GM19043 (cell line): ENCODE measurements around the gene KRT20.
"Not testable (repeated sequence)": the region's sequence is repeated elsewhere in the genome, so short reads cannot be mapped to it uniquely, and the experiment has no call there.

Experiments used
- ATAC-seq: cut with Tn5 transposase; IDR thresholded peaks from one replicate; pipeline ENCODE4 v1.9.1; 2021; ENCODE audit warnings: low read depth; ENCODE audit not compliant: unreplicated experiment

Gene KRT20, protein sequence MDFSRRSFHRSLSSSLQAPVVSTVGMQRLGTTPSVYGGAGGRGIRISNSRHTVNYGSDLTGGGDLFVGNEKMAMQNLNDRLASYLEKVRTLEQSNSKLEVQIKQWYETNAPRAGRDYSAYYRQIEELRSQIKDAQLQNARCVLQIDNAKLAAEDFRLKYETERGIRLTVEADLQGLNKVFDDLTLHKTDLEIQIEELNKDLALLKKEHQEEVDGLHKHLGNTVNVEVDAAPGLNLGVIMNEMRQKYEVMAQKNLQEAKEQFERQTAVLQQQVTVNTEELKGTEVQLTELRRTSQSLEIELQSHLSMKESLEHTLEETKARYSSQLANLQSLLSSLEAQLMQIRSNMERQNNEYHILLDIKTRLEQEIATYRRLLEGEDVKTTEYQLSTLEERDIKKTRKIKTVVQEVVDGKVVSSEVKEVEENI

DNA sequence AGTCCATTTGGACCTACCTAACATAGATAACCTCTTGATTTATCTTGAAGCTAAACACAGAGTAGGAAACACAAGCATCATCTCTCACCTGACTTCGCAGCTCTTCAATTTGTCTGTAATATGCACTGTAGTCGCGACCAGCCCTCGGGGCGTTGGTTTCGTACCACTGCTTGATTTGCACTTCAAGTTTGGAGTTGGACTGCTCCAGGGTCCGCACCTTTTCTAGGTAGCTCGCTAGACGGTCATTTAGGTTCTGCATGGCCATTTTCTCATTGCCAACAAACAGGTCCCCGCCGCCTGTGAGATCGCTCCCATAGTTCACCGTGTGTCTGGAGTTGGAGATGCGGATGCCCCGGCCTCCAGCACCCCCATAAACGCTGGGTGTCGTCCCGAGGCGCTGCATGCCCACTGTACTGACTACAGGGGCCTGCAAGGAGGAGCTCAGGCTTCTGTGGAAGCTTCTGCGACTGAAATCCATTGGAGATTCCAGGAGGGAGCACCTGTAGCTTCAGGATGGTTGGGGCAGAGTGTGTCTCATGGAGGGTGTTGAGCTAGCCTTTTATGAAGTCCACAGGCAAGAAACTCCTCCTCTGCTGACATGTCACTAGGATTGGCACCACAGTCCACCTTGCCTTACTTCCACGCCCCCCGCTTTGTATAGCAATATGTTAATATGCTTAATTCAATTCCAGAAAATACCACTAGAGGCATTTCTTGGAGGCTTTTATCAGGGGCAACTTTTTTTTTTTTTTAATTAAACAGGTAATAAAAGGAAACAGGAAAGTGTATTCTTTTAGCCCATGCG is at the start of gene KRT20:
TSS of gene KRT20 (minus strand) at position 535 of the 805 bp plus-strand sequence. CDS start at position 478, 57 bp downstream.
- ATAC-seq: no peak

DNA sequence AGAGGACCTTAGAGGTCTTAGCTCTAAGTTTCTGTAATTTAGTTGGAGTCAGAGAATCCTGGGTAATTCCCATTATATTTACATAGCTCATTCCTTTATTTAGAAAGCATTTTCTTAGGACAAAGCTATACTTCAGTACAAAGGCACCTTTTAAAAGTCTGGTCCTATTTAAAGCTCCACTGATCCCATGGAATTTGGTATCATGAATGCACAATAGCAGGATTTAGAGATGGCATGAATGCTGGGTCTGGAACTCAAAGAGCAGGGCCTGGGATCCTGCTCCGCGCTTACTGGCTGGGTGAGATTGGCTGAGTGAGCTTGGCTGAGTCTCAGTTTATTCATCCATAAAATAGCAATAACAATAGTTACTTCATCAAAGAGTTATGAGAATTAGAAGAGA is 47.6 kb upstream of the KRT20 start:
- ATAC-seq: no peak

DNA sequence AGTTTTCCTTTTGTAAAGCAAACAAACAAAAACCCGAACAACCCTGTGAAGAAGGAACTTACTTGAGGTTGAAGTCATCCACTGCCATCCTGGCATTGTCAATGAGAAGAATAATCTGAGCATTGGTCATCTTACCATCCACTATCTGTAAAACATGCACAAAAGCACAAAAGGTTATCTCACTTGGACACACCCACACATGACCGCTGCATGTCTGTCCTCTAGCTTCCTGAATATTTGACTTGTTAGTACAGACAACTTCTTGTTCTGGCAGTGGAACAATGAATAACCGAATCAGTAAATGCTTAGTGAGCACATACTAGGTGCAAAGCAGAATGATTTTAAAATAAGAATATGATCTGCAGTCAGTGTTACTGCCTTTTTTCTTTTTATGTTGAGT is 46.3 kb upstream of the KRT20 start:
- ATAC-seq: no peak

DNA sequence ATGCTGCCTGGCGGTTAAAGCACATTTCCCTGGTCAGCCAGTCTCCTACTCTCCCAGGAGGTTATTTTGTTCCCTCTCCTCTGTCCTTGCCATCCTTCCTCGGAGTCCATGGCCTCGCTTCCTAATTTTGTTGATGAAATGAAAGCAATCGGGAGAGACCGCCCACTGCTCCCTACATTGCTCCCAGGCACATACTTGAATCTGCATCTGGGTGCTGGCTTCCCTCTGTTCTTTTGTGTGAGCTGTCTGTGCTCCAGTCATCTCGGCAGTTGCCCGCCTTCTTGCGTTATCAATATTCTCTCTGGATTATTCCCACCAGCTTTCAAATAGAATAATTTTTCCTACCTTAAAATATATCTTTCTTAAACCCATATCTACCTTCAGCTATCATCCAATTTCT is 41.3 kb upstream of the KRT20 start:
- ATAC-seq: no peak

DNA sequence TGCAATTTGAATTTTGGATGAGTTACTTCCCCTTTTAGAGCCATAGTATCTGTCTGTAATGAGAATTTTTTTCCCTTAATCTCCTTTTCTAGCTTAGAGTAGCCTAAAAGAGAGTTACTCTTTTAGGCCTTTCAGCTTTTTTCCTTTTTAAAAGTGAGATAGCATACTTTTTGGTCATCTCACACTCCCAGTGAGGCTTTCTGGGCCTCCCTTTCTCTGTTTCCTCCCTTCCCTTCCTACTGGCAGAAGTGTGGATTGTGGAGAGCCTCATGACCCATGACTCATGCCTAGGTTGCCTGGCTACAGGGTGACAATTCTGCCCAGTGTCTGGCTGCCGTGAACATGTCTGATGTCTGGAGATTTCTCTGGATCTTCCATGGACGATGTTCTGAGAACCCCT is 37.2 kb upstream of the KRT20 start:
- ATAC-seq: no peak

DNA sequence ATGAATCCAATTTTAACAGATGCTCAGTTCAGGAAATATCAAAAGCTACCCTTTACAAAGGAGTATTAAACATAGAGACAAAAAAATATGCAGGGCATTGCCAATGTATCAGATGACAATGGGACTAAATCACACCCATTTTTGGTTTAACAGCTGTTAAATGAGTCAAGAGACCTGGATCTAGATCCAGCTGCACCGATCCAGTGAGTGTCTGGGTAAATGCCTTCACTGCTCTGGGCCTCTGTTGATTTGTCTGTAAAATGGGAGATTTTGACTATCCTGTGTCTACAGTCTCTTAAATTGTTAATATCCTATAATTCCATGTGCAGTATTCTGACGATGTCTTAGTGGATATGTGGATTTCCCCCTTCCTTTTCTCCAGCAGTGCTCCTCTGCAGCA is 36.0 kb upstream of the KRT20 start:
- ATAC-seq: no peak

DNA sequence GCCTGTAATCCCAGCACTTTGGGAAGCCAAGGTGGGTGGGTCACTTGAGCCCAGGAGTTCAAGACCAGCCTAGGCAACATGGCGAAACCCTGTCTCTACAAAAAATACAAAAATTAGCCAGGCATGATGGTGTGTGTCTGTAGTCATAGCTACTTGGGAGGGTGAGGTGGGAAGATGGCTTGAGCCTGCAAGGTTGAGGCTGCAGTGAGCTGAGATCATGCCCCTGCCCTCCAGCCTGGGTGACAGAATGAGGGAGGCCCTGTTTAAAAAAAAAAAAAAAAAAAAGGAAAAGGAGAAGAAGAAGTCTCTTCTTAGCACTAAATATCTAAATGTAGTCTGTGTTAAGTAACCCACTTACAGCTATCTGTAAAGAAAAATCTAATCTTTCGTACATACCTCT is 32.1 kb upstream of the KRT20 start:
- not testable (repeated sequence) for ATAC-seq

DNA sequence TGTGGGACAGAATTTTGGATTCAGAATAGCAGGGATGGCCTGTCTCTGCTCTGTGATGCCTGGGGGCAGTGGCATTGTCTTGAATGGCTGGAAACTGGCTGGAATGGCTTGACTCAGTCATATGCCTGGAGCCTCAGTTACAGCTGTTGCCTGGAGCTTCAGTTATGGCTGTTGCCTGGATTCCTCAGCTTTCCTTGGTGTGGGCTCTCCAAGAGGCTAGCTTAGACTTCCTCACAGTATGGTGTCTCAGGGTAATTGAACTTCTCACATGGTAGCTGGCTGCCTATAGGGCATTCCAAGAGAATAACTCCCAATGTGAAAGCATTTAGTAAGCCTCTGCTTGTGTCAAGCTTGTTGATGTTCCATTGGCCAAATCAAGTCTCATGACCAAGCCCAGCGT is 31.3 kb upstream of the KRT20 start:
- ATAC-seq: no peak

DNA sequence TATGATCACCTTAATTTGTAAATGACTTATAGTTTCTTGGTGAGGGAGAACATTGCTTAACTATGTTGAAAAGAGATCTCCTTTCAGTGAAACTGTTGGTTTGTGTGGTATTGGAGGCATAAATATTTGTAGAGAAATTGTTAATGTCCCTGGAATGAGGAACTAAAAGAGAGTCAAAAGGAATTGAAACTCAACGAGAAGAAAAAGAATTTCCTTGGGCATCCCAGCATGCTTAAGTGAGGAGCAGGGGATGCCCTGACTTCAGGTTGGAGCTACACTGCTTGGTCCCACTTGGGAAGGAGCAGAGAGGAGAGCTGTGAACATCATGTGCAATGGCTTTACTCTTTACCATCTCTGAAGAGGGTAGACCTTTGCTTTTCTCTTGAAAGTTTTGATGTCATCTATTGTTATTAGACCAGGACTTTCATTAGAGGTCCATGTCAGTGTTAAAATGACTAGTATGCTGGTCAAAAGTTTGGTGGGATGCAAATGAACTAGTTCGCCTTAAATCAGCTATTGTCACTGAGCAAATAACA is 30.7 kb upstream of the KRT20 start:
- ATAC-seq: no peak

DNA sequence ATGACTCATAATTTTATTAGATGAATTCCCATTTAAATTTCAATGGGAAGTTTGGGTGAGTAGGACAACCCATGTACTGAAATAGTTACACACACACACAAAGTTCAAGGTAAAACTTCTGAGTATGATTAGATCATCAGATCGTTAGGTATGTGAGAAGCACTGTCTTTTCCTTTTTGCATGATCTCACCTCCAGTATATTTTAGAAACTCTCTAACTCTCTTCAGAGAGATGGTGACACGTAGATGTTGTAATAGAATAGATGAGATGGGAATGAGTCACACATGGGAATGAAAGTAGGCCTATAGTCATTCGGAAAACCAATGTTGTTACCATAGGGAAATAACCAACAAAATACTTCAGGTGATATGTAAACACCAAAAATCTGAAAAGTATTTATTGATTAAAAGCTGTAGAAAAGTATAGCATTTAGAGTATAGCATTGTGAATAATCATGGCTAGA is 30.2 kb upstream of the KRT20 start:
- no peak for ATAC-seq

DNA sequence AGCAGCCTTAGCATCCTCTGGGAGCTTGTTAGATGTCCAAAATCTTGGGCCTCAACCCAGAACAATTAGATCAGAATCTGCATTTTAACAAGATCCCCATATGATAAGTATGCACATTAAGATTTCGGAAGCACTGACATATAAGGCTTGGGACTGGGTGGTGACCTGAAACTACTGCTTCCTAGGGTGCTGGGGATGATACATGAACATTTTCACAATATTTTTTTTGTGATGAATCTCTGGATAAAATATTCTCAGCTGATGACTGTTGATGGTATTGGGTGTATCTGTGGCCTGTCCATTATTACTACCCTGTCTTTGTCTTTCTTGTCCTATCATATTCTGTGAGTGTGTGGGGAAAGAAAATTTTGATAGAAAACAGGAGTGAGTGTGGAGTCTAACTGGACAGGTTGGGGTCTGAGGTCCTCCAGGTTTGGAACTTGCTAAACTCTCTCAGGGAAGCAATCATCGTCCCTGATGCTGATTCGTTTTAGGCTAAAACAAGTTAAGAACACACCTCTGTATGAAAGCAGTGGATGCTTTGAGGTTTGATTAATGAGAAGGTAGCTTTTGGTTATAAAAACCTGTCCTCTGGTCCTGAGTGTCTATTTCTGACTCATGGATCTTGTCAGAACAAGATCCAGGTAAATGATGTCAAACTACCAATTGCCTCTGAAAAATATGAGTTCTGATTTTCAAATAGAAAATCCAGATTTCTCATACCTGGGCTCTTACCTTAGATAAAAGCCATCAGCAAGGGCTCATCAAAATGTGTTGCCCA is 29.2 kb upstream of the KRT20 start:
- no peak for ATAC-seq

DNA sequence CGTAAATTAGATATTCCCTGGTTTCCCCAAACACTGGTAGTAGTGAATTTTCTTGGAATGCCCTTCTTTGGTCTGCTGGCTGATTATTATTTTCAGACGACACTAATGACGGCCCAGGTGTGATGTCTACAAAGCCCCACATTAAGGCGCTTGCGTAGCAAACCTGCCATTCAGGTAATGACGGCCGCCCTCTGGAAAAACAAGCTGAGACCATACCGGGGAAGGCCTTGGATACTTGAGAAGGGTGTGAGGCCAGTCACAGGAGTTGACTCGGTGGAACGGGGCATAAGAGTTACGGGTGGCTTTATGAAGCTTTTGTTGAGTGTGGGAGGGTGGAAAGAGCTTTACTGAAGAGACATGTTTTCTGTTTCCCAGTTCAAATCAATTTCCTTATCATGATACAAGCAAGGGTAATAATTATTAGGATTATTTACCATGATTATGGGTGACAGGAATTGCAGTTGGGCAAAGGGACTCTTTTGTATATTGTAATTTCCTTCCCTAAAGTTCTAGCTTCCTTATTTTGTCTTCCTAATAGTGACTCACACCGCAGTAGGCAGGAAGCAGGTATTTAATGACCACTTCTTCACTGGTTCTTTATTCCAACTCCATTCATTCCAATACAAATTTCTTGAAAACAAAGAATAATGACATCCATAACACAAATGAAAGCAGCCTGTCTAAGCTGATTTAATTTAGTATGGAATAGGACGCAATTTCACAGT is 27.6 kb upstream of the KRT20 start:
- no peak for ATAC-seq

DNA sequence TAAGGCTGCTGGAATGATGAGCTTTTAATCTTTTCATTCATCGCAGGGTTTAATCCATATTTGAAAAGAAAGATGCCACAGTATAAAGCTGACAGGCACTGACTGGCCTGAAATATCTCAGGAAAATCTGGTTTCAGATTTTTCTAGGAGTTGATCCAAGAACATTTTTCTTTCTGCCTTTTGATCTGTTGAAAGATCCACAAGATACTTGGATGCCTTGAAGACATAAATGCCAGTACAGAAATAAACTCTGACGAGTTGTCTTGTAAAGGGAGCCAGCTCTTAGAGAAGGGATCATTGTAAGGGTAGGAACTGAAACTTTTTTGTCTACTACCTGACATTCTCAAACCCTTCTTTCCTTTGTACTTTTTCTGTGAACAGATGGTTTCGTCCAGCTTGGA is 25.4 kb upstream of the KRT20 start:
- ATAC-seq: no peak

DNA sequence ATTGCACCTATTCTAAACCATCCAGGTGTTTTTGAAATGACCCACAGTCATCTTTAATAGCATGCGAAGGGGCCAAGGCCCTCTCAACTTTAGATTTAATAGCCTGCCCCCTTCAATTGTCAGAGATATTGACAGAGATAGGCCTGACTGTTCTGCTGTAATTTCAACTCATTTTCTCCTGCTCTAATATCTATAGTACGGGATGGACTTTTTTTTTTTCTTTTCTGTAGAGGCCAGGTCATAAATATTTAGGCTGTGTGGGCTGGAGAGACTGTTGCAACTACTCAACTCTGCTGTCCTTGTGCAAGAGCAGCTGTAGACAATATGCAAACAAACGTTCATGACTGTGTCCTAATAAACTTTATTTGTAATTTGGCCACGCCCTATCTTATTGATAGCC is 24.7 kb upstream of the KRT20 start:
- ATAC-seq: no peak

DNA sequence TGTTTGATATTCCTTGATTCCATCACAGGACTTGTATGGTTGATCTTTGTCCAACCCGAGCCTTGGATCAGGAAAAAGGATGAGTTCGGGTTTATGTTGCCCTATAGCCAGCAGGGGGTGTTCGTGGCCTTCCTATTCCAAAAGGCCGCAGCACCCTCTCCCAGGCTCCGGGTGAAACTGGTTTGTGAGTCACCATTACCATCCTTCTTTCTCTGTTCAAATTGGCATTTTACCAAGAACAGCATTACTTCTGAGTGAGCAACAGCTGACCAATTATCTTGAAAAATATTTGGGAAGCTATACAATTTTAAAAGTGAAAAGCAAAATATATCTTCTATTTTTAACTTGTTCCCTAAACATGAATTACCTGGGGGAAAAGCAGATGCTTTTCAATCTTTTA is 24.3 kb upstream of the KRT20 start:
- no peak for ATAC-seq

DNA sequence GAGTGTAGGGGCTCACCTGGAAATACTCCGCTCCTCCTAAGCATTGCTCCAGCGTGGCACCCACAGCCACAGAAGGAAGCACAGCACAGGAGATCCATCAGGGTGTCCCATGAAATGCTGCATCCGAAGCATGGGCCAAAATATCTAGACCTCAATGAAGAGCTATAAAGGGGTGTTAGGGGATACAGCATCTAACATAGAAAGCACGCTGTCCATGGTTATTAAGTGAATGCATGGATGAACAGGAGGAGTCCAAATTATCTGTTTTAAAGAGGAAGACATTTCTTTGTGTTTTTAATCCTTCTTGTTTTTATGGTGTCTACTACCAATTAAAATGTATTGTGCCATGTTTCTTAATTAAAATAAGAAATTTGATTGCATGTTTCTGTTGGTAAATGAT is 21.6 kb upstream of the KRT20 start:
- ATAC-seq: no peak

DNA sequence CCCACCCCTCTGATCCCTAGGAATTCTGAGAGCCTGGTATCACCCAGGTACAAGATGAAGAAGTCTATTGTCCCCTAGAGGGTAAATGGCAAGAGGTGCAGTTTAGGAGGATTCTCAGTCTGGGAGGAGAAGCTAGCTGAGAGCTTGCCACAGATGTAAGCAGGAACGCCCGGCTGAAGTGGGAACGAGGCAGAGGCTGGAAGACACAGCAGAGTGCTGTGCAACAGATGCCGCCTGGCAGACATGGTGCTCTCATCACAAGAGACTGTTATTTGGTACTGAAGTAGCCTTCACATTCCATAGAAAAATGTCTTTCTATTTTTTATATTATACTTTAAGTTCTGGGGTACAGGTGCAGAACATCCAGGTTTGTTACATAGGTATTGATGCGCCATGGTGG is 20.3 kb upstream of the KRT20 start:
- no peak for ATAC-seq

DNA sequence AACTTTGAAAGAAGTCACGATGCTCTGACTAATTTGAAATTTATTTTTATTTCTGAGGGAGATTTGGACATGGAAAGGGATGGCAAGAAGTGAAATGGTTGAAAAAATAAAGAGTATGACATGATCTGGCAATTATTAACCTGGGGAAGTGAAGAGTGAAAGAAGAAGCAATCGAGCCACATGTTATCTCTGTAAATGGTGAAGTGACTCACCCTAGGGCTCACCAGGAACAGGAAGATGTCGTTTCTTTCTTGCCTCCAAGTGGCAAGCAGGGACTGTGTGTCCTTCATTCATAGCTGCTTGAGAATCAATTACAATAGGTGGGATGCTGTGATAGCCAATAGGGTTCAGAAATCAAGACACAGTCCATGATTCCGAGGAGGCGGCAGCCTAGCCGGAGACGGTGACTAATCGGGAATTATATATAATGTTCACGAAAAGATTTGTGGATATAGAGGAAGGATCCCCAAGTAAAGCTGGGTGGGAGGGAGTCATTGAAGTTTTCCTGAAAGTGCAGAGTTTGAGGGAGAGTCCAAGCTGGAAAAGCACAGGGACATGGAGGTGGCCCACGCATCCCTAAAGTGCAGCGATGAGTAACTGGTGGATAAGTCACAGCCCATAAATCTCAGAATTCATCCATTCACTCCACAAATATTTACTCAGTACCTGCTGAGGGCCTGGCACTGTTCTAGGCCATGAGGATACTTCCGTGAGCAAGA is 18.2 kb upstream of the KRT20 start:
- ATAC-seq: no peak

DNA sequence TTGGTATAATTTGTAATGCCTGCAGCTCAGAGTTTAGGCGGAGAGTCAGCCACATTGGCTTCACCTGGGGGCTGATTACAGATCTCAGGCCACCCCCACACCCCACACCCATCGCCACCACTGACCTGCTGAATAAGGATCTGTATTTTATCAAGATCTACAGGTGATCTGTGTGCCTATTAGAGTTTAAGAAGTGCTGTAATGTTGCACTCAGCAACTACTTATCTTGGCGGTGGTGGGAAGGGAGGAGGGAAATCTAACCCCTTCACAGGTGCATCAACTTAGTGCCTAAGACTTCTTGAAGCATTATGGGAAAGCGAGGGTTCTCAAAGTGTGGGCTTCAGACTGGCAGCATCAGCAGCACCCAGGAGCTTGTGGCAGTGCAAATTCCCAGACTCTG is 17.5 kb upstream of the KRT20 start:
- ATAC-seq: no peak
